Measurements from ENCODE around the gene MET. TPM values are rescaled to one million over a fixed set of nuclear protein-coding genes. Genes with fewer than 3 reads are reported as not detected.

Gene MET
- total and polyA plus RNA-seq, 2 of the 13 experiments (the other 11 are each of a cell fraction or from before 2014, with no cell fraction given): 21.8 to 31.5 TPM

DNA sequence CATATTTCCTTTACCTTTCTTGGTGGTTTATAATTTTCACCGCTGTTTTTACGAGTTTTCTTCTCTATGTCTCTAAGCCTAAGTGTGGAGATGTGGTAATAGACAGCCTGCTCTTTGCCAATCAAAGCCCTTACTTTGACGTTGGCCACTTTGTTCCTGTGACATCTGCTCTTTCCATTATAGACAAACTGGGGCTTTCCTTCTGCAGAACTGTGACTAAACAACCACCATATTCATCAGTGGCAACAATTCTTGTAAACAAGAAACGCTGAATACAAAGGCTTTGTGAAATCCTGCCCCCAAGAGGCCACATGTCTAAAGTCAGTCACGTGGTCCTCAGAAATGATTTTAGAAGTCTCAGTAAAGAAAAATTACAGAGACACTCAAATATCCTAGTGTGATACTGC lies 130.8 kb downstream of the MET start (continued):
- TF ChIP-seq SAP130 (CRISPR knock-in tag; IDR thresholded peaks at IDR 0.05; ENCODE audit: low read depth) (peak; percentile 54; the same call in 1 of the 2 replicates), ZNF558 (CRISPR knock-in tag; IDR thresholded peaks at IDR 0.05; ENCODE audit: borderline replicate concordance) (no peak), RAD51 (IDR thresholded peaks at IDR 0.05; ENCODE audit: borderline replicate concordance) (peak; percentile 86; the same call in 1 of the 2 replicates), FOXA1 (IDR thresholded peaks at IDR 0.05) (no peak), FOXA1 (CRISPR knock-in tag; IDR thresholded peaks at IDR 0.05) (peak; percentile 70), YEATS2 (CRISPR knock-in tag; IDR thresholded peaks at IDR 0.05; ENCODE audit: borderline replicate concordance) (peak; percentile 32; the same call in 1 of the 2 replicates), EP300 (IDR thresholded peaks at IDR 0.05; ENCODE audit: low read depth in 2 of 2, low read length in 2 of 2) (peak in 1 of 2 experiments; percentile 36; a peak in 1 of 4 replicates), EP300 (CRISPR knock-in tag; IDR thresholded peaks at IDR 0.05; ENCODE audit: borderline replicate concordance) (no peak), STAG1 (CRISPR knock-in tag; IDR thresholded peaks at IDR 0.05) (peak; percentile 62), TBP (CRISPR knock-in tag; IDR thresholded peaks at IDR 0.05) (no peak), SOX13 (IDR thresholded peaks at IDR 0.05) (no peak), SOX13 (CRISPR knock-in tag; conservative IDR thresholded peaks at IDR 0.05 in 1 of 2, IDR thresholded peaks at IDR 0.05 in 1 of 2) (peak in 1 of 2 experiments; percentile 60; a peak in 1 of 4 replicates), RCOR2 (CRISPR knock-in tag; IDR thresholded peaks at IDR 0.05) (no peak), FOXK1 (CRISPR knock-in tag; IDR thresholded peaks at IDR 0.05; ENCODE audit: borderline replicate concordance, low read depth) (peak; percentile 50; the same call in 1 of the 2 replicates), POGZ (CRISPR knock-in tag; IDR thresholded peaks at IDR 0.05) (peak; percentile 65), ZNF598 (CRISPR knock-in tag; IDR thresholded peaks at IDR 0.05; ENCODE audit: borderline replicate concordance) (no peak), CREB1 (IDR thresholded peaks at IDR 0.05) (no peak), CREB1 (CRISPR knock-in tag; IDR thresholded peaks at IDR 0.05) (no peak), FOXK2 (IDR thresholded peaks at IDR 0.05) (peak; percentile 34; the same call in 1 of the 2 replicates)
- TF ChIP-seq, protein P1, sequence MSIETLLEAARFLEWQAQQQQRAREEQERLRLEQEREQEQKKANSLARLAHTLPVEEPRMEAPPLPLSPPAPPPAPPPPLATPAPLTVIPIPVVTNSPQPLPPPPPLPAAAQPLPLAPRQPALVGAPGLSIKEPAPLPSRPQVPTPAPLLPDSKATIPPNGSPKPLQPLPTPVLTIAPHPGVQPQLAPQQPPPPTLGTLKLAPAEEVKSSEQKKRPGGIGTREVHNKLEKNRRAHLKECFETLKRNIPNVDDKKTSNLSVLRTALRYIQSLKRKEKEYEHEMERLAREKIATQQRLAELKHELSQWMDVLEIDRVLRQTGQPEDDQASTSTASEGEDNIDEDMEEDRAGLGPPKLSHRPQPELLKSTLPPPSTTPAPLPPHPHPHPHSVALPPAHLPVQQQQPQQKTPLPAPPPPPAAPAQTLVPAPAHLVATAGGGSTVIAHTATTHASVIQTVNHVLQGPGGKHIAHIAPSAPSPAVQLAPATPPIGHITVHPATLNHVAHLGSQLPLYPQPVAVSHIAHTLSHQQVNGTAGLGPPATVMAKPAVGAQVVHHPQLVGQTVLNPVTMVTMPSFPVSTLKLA (IDR thresholded peaks at IDR 0.05): peak; percentile 72
- TF ChIP-seq, protein P2, sequence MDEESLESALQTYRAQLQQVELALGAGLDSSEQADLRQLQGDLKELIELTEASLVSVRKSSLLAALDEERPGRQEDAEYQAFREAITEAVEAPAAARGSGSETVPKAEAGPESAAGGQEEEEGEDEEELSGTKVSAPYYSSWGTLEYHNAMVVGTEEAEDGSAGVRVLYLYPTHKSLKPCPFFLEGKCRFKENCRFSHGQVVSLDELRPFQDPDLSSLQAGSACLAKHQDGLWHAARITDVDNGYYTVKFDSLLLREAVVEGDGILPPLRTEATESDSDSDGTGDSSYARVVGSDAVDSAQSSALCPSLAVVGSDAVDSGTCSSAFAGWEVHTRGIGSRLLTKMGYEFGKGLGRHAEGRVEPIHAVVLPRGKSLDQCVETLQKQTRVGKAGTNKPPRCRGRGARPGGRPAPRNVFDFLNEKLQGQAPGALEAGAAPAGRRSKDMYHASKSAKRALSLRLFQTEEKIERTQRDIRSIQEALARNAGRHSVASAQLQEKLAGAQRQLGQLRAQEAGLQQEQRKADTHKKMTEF (CRISPR knock-in tag; IDR thresholded peaks at IDR 0.05): peak; percentile 36; the same call in 1 of the 2 replicates
- TF ChIP-seq, protein P3, sequence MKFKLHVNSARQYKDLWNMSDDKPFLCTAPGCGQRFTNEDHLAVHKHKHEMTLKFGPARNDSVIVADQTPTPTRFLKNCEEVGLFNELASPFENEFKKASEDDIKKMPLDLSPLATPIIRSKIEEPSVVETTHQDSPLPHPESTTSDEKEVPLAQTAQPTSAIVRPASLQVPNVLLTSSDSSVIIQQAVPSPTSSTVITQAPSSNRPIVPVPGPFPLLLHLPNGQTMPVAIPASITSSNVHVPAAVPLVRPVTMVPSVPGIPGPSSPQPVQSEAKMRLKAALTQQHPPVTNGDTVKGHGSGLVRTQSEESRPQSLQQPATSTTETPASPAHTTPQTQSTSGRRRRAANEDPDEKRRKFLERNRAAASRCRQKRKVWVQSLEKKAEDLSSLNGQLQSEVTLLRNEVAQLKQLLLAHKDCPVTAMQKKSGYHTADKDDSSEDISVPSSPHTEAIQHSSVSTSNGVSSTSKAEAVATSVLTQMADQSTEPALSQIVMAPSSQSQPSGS (CRISPR knock-in tag; IDR thresholded peaks at IDR 0.05): 0 out of 2 replicates have a peak, but pooled peaks have one; percentile 23
- TF ChIP-seq, protein P4, sequence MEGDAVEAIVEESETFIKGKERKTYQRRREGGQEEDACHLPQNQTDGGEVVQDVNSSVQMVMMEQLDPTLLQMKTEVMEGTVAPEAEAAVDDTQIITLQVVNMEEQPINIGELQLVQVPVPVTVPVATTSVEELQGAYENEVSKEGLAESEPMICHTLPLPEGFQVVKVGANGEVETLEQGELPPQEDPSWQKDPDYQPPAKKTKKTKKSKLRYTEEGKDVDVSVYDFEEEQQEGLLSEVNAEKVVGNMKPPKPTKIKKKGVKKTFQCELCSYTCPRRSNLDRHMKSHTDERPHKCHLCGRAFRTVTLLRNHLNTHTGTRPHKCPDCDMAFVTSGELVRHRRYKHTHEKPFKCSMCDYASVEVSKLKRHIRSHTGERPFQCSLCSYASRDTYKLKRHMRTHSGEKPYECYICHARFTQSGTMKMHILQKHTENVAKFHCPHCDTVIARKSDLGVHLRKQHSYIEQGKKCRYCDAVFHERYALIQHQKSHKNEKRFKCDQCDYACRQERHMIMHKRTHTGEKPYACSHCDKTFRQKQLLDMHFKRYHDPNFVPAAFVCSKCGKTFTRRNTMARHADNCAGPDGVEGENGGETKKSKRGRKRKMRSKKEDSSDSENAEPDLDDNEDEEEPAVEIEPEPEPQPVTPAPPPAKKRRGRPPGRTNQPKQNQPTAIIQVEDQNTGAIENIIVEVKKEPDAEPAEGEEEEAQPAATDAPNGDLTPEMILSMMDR (CRISPR knock-in tag; IDR thresholded peaks at IDR 0.05): peak; percentile 64
- TF ChIP-seq, protein P5, sequence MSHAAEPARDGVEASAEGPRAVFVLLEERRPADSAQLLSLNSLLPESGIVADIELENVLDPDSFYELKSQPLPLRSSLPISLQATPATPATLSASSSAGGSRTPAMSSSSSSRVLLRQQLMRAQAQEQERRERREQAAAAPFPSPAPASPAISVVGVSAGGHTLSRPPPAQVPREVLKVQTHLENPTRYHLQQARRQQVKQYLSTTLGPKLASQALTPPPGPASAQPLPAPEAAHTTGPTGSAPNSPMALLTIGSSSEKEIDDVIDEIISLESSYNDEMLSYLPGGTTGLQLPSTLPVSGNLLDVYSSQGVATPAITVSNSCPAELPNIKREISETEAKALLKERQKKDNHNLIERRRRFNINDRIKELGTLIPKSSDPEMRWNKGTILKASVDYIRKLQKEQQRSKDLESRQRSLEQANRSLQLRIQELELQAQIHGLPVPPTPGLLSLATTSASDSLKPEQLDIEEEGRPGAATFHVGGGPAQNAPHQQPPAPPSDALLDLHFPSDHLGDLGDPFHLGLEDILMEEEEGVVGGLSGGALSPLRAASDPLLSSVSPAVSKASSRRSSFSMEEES (CRISPR knock-in tag; IDR thresholded peaks at IDR 0.05): peak; percentile 18; the same call in 1 of the 2 replicates

Data from HepG2 (cell line).